ENCODE measurements around the gene ISLR. TPM values are rescaled to one million over a fixed set of nuclear protein-coding genes. Genes with fewer than 3 reads are reported as not detected.

ISLR gene
- total and polyA plus RNA-seq, 2 experiments from 2014 or later: 125 to 127 TPM

DNA sequence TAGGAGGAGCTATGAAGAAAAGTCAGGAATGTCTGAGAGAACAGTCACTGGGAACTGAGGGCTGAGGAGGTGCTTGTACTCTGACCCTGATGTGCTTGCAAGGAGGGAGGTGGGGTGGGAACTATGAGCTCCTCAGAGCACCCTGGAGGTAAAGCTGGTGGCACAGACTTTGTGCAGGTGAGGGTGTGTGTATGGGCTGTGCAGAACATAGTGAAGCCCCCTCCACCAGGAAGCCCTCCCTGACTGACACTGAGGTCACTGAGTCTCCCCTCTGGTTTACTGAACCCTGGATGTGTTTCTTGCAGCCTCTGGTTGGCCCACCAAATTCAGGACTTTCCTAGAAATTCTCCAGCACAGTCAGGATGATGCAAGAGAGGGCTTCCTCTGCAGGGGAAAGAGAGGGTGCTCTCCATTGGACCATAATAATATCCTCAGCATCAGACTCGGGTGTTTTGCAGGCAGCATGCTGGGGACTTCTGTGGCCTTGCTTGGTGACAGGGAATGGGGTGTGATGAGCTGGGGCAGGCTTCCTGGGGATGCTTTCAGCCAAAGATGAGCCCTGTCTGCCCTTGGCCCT is 1.5 kb upstream of the ISLR start:
- Histone ChIP-seq H3K9me2 (ENCODE audit: insufficient read depth) (no peaks in the 10 kb centered on the region), H3K9me3 (ENCODE audit: low read depth) (no peaks in the 10 kb centered on the region), H3K4me1 (ENCODE audit: insufficient read depth) (peaks cover 28% of the 10 kb centered on the region), H3K4me3 (no peak overlapping the region), H4K20me1 (ENCODE audit: insufficient read depth) (no peaks in the 10 kb centered on the region), H3K9ac (no peak overlapping the region), H3K36me3 (ENCODE audit: low read depth) (no peaks in the 10 kb centered on the region), H3K27ac (no peak overlapping the region), H2AFZ (peak overlapping the region; percentile 67; the same call in 1 of the 2 replicates), H3K79me2 (ENCODE audit: insufficient read depth) (peaks cover 4% of the 10 kb centered on the region; the same call in 1 of the 2 replicates), H3F3A (ENCODE audit: insufficient read depth) (peaks cover 10% of the 10 kb centered on the region; the same call in 1 of the 2 replicates), H3K27me3 (replicated peaks; ENCODE audit: insufficient read depth) (no peaks in the 10 kb centered on the region), H3K4me2 (ENCODE audit: unreplicated experiment) (no peak overlapping the region)
- TF ChIP-seq EZH2 (IDR thresholded peaks at IDR 0.05; ENCODE audit: insufficient read depth, poor library complexity, severe bottlenecking) (no peak), EZH2phosphoT487 (IDR thresholded peaks at IDR 0.05; ENCODE audit: insufficient read depth, low read depth) (no peak)
- no peak for DNase-seq
- in situ Hi-C loops (cut with MboI): no loop called here
- 62 to 82% methylated on average over 1 of the region's 1 CpG for WGBS, 2 experiments (ENCODE audit: low coverage in 1 of 2, low lambda C conversion rate in 2 of 2, missing lambda C conversion rate in 2 of 2)

- 31 to 32% methylated on average over 13 of the region's 13 CpGs for WGBS, 2 experiments (ENCODE audit: low coverage in 1 of 2, low lambda C conversion rate in 2 of 2, missing lambda C conversion rate in 2 of 2)
- H3K4me1 ChIP-seq (ENCODE audit: insufficient read depth): peaks cover 36% of the 10 kb centered on the region
- H3K4me2 ChIP-seq (ENCODE audit: unreplicated experiment): peak overlapping the region; percentile 70
- no peaks in the 10 kb centered on the region for H3K27me3 ChIP-seq (replicated peaks; ENCODE audit: insufficient read depth)
- no peaks in the 10 kb centered on the region for H4K20me1 ChIP-seq (ENCODE audit: insufficient read depth)
- TF ChIP-seq EZH2 (IDR thresholded peaks at IDR 0.05; ENCODE audit: insufficient read depth, poor library complexity, severe bottlenecking) (no peak), EZH2phosphoT487 (IDR thresholded peaks at IDR 0.05; ENCODE audit: insufficient read depth, low read depth) (no peak)
- H3K9me3 ChIP-seq (ENCODE audit: low read depth): no peaks in the 10 kb centered on the region
- in situ Hi-C loops (cut with MboI): no loop called here
- H3K4me3 ChIP-seq: peak overlapping the region; percentile 59; the same call in 1 of the 2 replicates
- H3K27ac ChIP-seq: peak overlapping the region; percentile 59
- H3K9me2 ChIP-seq (ENCODE audit: insufficient read depth): no peaks in the 10 kb centered on the region
- H3F3A ChIP-seq (ENCODE audit: insufficient read depth): peaks cover 17% of the 10 kb centered on the region; the same call in 1 of the 2 replicates
- peak; percentile 81 for DNase-seq
- H2AFZ ChIP-seq: peak overlapping the region; percentile 67
- no peaks in the 10 kb centered on the region for H3K36me3 ChIP-seq (ENCODE audit: low read depth)
- peak overlapping the region; percentile 67 for H3K9ac ChIP-seq
- H3K79me2 ChIP-seq (ENCODE audit: insufficient read depth): peaks cover 4% of the 10 kb centered on the region; the same call in 1 of the 2 replicates
These were observed 670 bp upstream of the ISLR start for GRCh38 chr15:74172701-74173379.

GRCh38 chr15:74174219-74174957 is 878 bp downstream of the ISLR start:
- Histone ChIP-seq H3K4me3 (peak overlapping the region; percentile 59), H3K27ac (peak overlapping the region; percentile 59), H3K4me1 (ENCODE audit: insufficient read depth) (peaks cover 50% of the 10 kb centered on the region), H3K4me2 (ENCODE audit: unreplicated experiment) (peak overlapping the region; percentile 70), H3K79me2 (ENCODE audit: insufficient read depth) (peaks cover 4% of the 10 kb centered on the region; the same call in 1 of the 2 replicates), H3K9me3 (ENCODE audit: low read depth) (no peaks in the 10 kb centered on the region), H3K9ac (peak overlapping the region; percentile 67), H3K9me2 (ENCODE audit: insufficient read depth) (no peaks in the 10 kb centered on the region), H3K36me3 (ENCODE audit: low read depth) (no peaks in the 10 kb centered on the region), H2AFZ (peak overlapping the region; percentile 67), H3F3A (ENCODE audit: insufficient read depth) (peaks cover 31% of the 10 kb centered on the region), H4K20me1 (ENCODE audit: insufficient read depth) (no peaks in the 10 kb centered on the region), H3K27me3 (replicated peaks; ENCODE audit: insufficient read depth) (no peaks in the 10 kb centered on the region)
- no peak for TF ChIP-seq EZH2 (IDR thresholded peaks at IDR 0.05; ENCODE audit: insufficient read depth, poor library complexity, severe bottlenecking)
- TF ChIP-seq EZH2phosphoT487 (IDR thresholded peaks at IDR 0.05; ENCODE audit: insufficient read depth, low read depth): no peak
- 12 to 18% methylated on average over 17 to 20 of the region's 20 CpGs for WGBS, 2 experiments (ENCODE audit: low coverage in 1 of 2, low lambda C conversion rate in 2 of 2, missing lambda C conversion rate in 2 of 2)
- in situ Hi-C loops (cut with MboI): no loop called here
- DNase-seq: peak; percentile 59

- H3K4me3 ChIP-seq: peak overlapping the region; percentile 59
- H2AFZ ChIP-seq: peak overlapping the region; percentile 67
- TF ChIP-seq EZH2phosphoT487 (IDR thresholded peaks at IDR 0.05; ENCODE audit: insufficient read depth, low read depth) (no peak), EZH2 (IDR thresholded peaks at IDR 0.05; ENCODE audit: insufficient read depth, poor library complexity, severe bottlenecking) (no peak)
- peaks cover 54% of the 10 kb centered on the region for H3K4me1 ChIP-seq (ENCODE audit: insufficient read depth)
- peaks cover 31% of the 10 kb centered on the region for H3F3A ChIP-seq (ENCODE audit: insufficient read depth)
- no peak overlapping the region for H3K27ac ChIP-seq
- H3K9me2 ChIP-seq (ENCODE audit: insufficient read depth): no peaks in the 10 kb centered on the region
- no peaks in the 10 kb centered on the region for H3K36me3 ChIP-seq (ENCODE audit: low read depth)
- DNase-seq: no peak
- H3K79me2 ChIP-seq (ENCODE audit: insufficient read depth): peaks cover 4% of the 10 kb centered on the region; the same call in 1 of the 2 replicates
- no peaks in the 10 kb centered on the region for H3K9me3 ChIP-seq (ENCODE audit: low read depth)
- in situ Hi-C loops (cut with MboI): no loop called here
- WGBS, 2 experiments (ENCODE audit: low coverage in 1 of 2, low lambda C conversion rate in 2 of 2, missing lambda C conversion rate in 2 of 2): 24 to 26% methylated on average over 14 of the region's 14 CpGs
- H3K9ac ChIP-seq: peak overlapping the region; percentile 67
- H3K4me2 ChIP-seq (ENCODE audit: unreplicated experiment): peak overlapping the region; percentile 70
- H3K27me3 ChIP-seq (replicated peaks; ENCODE audit: insufficient read depth): no peaks in the 10 kb centered on the region
- H4K20me1 ChIP-seq (ENCODE audit: insufficient read depth): no peaks in the 10 kb centered on the region
These were observed 1.4 kb downstream of the ISLR start for GRCh38 chr15:74174958-74175253.
